Amniotic stem cell (primary cell): ENCODE results near the gene HGFAC.

Source experiments
- DNase-seq: peaks from one replicate; lab custom pipeline; 2025; lab: John Stamatoyannopoulos, UW

The HGFAC gene

GRCh38 chr4:3441501-3442459 is at the start of gene HGFAC:
Gene HGFAC, plus strand, starts transcription at chr4:3441968. Its CDS starts 34 bp downstream, at chr4:3442002.
- no peak for DNase-seq

- no peak for DNase-seq
These were observed 49.4 kb upstream of the HGFAC start for GRCh38 chr4:3392321-3392720.

GRCh38 chr4:3393171-3393570 is 48.6 kb upstream of the HGFAC start:
- DNase-seq = no peak

- no peak for DNase-seq
These were observed 45.2 kb upstream of the HGFAC start for GRCh38 chr4:3396600-3396999.

GRCh38 chr4:3397128-3397527 is 44.6 kb upstream of the HGFAC start:
- no peak for DNase-seq

- DNase-seq = no peak
These were observed 42.2 kb upstream of the HGFAC start for GRCh38 chr4:3399277-3400194.

- no peak for DNase-seq
These were observed 40.2 kb upstream of the HGFAC start for GRCh38 chr4:3401436-3402171.

- peak; percentile 41 for DNase-seq
These were observed 39.0 kb upstream of the HGFAC start for GRCh38 chr4:3402491-3403347.

- DNase-seq = no peak
These were observed 38.3 kb upstream of the HGFAC start for GRCh38 chr4:3403348-3403906.

- no peak for DNase-seq
These were observed 37.2 kb upstream of the HGFAC start for GRCh38 chr4:3404546-3404945.

GRCh38 chr4:3405176-3405575 is 36.6 kb upstream of the HGFAC start:
- no peak for DNase-seq

- DNase-seq = no peak
These were observed 35.7 kb upstream of the HGFAC start for GRCh38 chr4:3406021-3406420.

- no peak for DNase-seq
These were observed 35.3 kb upstream of the HGFAC start for GRCh38 chr4:3406431-3406830.

- DNase-seq = no peak
These were observed 34.5 kb upstream of the HGFAC start for GRCh38 chr4:3407171-3407771.

- DNase-seq = no peak
These were observed 33.6 kb upstream of the HGFAC start for GRCh38 chr4:3407930-3408792.

- DNase-seq = no peak
These were observed 32.9 kb upstream of the HGFAC start for GRCh38 chr4:3408793-3409330.

- DNase-seq = no peak
These were observed 32.1 kb upstream of the HGFAC start for GRCh38 chr4:3409571-3410091.

GRCh38 chr4:3410401-3411135 is 31.2 kb upstream of the HGFAC start:
- no peak for DNase-seq
